DOHH2 (cell line): ENCODE results near the gene CUL3.

Experiments used
- EZH2phosphoT487 ChIP-seq: fragments of 200-600 bp; sonication (generic); IDR thresholded peaks from 2 replicates; pipeline ENCODE4 v1.6.1; 2017; ENCODE audit warnings: borderline replicate concordance, mild to moderate bottlenecking, antibody characterized with exemption, low read length, moderate library complexity, mixed read lengths
- TF ChIP-seq, protein P1 (sequence below): fragments of 200-600 bp; sonication (generic); IDR thresholded peaks from one replicate; pipeline ENCODE4 v1.5.1; 2014; ENCODE audit warnings: antibody characterized with exemption, mild to moderate bottlenecking, low read depth, low read length; ENCODE audit not compliant: poor library complexity, severe bottlenecking

DNA sequence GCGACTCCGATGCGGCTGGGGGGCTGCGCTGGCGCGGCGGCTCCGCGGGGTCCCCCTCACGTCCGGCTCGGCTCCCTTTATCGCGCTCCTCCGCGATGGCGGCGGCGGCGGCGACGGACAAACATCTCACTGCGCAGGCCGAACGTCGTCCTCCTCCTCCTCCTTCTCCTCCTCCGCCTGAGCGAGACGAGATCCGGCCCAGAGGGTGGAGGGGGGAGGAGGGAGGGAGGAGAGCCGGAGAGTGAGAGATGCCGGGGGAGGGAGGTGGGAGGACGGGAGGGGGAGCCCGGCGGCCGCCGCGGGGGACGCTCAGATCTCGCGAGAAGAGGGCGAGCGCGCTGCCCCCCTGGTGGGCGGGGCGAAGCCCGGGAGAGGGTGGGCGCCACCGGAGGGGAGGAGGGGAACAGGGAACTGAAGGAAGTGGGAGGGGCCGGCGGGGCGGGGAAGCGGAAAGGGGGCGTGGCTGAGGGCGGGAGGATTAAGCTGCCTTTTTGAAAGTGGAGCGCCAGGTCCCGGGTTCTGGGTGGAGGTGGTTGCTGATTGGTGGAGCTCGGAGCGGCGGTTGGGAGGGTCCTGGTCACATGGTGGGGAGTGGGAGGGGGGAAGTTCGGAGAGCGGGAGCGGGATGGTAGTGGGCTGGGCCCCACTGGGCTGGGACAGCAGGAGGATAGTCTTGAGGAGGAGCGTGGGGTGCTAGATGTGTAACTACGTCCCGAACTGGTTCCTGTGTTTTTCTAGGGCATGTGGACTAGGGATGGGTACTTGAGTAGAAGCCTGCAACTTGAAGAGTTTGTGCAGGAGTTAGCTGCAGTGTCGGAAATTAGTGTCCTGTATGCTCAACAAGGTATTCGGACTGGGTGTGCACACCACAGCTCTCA is at the start of gene CUL3:
- TF ChIP-seq, protein P1, sequence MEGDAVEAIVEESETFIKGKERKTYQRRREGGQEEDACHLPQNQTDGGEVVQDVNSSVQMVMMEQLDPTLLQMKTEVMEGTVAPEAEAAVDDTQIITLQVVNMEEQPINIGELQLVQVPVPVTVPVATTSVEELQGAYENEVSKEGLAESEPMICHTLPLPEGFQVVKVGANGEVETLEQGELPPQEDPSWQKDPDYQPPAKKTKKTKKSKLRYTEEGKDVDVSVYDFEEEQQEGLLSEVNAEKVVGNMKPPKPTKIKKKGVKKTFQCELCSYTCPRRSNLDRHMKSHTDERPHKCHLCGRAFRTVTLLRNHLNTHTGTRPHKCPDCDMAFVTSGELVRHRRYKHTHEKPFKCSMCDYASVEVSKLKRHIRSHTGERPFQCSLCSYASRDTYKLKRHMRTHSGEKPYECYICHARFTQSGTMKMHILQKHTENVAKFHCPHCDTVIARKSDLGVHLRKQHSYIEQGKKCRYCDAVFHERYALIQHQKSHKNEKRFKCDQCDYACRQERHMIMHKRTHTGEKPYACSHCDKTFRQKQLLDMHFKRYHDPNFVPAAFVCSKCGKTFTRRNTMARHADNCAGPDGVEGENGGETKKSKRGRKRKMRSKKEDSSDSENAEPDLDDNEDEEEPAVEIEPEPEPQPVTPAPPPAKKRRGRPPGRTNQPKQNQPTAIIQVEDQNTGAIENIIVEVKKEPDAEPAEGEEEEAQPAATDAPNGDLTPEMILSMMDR: no peak
- TF ChIP-seq EZH2phosphoT487: no peak
